IPS-NIHi11 (cell line): Measurements from ENCODE around the gene PRMT3.
"Not testable (repeated sequence)": the region's sequence is repeated elsewhere in the genome, so short reads cannot be mapped to it uniquely, and the experiment has no call there.

ENCODE experiments used
- DNase-seq: peaks from one replicate; pipeline ENCODE4 v3.0.0; 2012; ENCODE audit warnings: mixed read lengths, low spot score

The PRMT3 gene

GRCh38 chr11:20457934-20458680, 70.6 kb downstream of the PRMT3 start:
- no peak for DNase-seq

- DNase-seq: no peak
These were observed 71.6 kb downstream of the PRMT3 start for GRCh38 chr11:20458905-20459632.

GRCh38 chr11:20459865-20460264, 72.3 kb downstream of the PRMT3 start:
- no peak for DNase-seq

GRCh38 chr11:20464518-20464917, 77.0 kb downstream of the PRMT3 start:
- no peak for DNase-seq

- no peak for DNase-seq
These were observed 80.1 kb downstream of the PRMT3 start for GRCh38 chr11:20467487-20468185.

- DNase-seq: no peak
These were observed 82.8 kb downstream of the PRMT3 start for GRCh38 chr11:20470348-20470747.

GRCh38 chr11:20471929-20472328, 84.4 kb downstream of the PRMT3 start:
- DNase-seq: not testable (repeated sequence)

GRCh38 chr11:20474176-20474881, 86.8 kb downstream of the PRMT3 start:
- no peak for DNase-seq

- DNase-seq: no peak
These were observed 87.5 kb downstream of the PRMT3 start for GRCh38 chr11:20474882-20475517.

- DNase-seq: no peak
These were observed 90.0 kb downstream of the PRMT3 start for GRCh38 chr11:20477418-20478090.

GRCh38 chr11:20479513-20479912, 92.0 kb downstream of the PRMT3 start:
- no peak for DNase-seq

- no peak for DNase-seq
These were observed 96.4 kb downstream of the PRMT3 start for GRCh38 chr11:20483931-20484330.

GRCh38 chr11:20484416-20484815, 96.9 kb downstream of the PRMT3 start:
- not testable (repeated sequence) for DNase-seq

- no peak for DNase-seq
These were observed 100.8 kb downstream of the PRMT3 start for GRCh38 chr11:20488352-20488751.

- no peak for DNase-seq
These were observed 102.4 kb downstream of the PRMT3 start for GRCh38 chr11:20489948-20490347.

GRCh38 chr11:20493340-20493739, 105.8 kb downstream of the PRMT3 start:
- no peak for DNase-seq

- DNase-seq: no peak
These were observed 109.7 kb downstream of the PRMT3 start for GRCh38 chr11:20497124-20497792.

- DNase-seq: no peak
These were observed 113.7 kb downstream of the PRMT3 start for GRCh38 chr11:20501252-20501651.

- DNase-seq: no peak
These were observed 114.5 kb downstream of the PRMT3 start for GRCh38 chr11:20501971-20502370.

- no peak for DNase-seq
These were observed 124.5 kb downstream of the PRMT3 start for GRCh38 chr11:20511982-20512381.

- no peak for DNase-seq
These were observed 125.4 kb downstream of the PRMT3 start for GRCh38 chr11:20512869-20513268.
